HEK293T (cell line): ENCODE results near the gene CIZ1.

ENCODE experiments used
- BHLHE40 ChIP-seq: fragments of 450-650 bp; IDR thresholded peaks from 2 replicates; pipeline ENCODE4 v1.6.1; 2016; ENCODE audit warnings: mild to moderate bottlenecking, moderate library complexity, borderline replicate concordance
- FOXM1 ChIP-seq: fragments of 450-650 bp; IDR thresholded peaks from 2 replicates; pipeline ENCODE4 v1.6.1; 2017; ENCODE audit warnings: mild to moderate bottlenecking, borderline replicate concordance
- SP1 ChIP-seq: fragments of 450-650 bp; IDR thresholded peaks from 2 replicates; pipeline ENCODE4 v1.6.1; 2017
- TARDBP ChIP-seq: fragments of 450-650 bp; IDR thresholded peaks from 2 replicates; pipeline ENCODE4 v1.6.1; 2016
- ZNF384 ChIP-seq: fragments of 450-650 bp; IDR thresholded peaks from 2 replicates; pipeline ENCODE4 v1.6.1; 2016

- TF ChIP-seq TARDBP (no peak), BHLHE40 (no peak), FOXM1 (no peak), SP1 (no peak), ZNF384 (no peak)
Observed at GRCh38 chr9:128138001-128138400, 53.4 kb downstream of the CIZ1 start.
